Hematopoietic multipotent progenitor cell treated with erythropoietin and hydrocortisone succinate and interleukin-3 and kit ligand, for 4 days (in vitro differentiated cells): ENCODE measurements around the gene DYTN.

ENCODE experiments used
- DNase-seq: peaks from one replicate; pipeline ENCODE4 v3.0.0-alpha.2; 2015

DYTN gene

DNA sequence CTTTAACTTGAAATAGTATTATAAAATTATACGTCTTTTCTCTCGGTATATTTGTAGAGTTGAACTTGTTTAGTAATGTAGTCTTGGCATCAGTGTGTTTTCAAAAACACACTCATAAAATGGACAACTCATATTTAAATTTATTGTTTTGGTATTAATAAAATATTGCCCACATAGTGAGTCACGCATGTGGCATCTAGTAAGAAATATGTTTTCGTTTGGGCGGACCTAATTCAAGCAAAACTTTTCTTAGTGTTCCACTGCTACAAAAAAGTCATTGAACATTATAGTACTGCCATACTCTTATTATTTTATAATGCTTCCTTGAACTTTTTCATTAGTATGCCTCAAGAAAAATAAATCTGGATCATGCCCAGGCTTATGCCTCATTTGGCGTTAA is 107.0 kb downstream of the DYTN start:
- DNase-seq = no peak

DNA sequence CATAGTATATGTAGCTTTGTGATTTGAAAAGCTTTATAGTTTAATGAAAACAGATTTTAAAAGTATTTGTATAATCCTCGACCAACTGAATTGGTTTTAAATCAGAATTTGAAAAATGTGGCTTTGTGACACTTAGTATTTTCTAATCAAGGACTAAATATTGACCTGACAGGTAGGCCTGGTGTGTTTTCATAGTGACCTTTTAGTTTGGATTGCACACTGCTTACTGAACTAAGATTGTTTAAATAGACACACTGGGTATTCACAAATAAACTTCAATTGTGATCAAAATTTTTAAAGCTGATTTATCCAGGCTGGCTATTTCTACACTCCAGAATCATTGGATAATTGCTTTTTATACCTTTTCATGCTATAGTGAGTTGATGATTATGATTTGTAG is 107.7 kb downstream of the DYTN start:
- DNase-seq = no peak

DNA sequence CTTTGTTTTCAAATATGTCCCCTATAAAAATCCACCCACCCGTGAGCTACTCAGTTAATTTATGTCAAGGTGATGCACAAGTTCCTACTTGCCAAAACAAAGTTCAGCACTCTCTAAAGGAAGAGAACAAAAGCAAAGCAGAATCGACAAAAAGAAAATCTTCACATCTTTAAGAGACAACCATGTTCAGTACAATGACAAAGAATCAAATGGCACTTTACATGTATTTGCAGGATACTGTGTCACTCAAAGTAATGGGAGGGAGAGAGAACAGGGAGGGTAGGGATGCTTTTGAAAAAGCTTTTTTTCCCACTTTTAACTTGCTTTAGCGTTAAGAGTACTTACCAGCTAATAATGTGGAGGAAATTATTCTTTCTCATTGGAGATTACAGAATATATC is 115.0 kb downstream of the DYTN start:
- DNase-seq = no peak
